GM15510 (cell line): Measurements from ENCODE around the gene CBARP.

ENCODE experiments used
- POLR2A ChIP-seq: IDR thresholded peaks from 3 replicates; pipeline ENCODE4 v1.6.1; 2011; ENCODE audit warnings: borderline replicate concordance; ENCODE audit not compliant: insufficient read length; ENCODE audit errors: extremely low read depth

Gene CBARP

GRCh38 chr19:1278713-1279660 is 41.2 kb upstream of the CBARP start:
- TF ChIP-seq POLR2A: no peak

DNA sequence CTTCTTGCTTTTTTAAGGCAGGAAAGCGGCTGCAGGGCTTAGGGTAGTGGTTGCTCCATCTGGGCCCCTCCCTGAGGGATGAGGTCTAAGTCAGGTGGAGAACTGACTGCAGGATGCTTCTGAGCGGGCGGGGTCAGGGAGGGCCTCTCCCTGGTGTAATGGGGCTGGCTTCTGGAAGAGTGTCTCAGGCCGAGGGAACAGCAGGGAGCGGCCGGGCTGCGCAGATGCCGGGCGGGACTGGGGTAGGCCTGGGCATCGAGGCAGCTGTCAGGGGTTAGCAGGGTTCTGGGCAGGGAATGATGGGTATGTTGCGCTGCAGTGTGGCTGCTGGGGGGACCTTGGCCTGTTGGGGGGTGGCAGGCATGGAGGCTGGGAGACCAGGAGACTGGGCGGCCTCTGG is 40.3 kb upstream of the CBARP start:
- TF ChIP-seq POLR2A: no peak

DNA sequence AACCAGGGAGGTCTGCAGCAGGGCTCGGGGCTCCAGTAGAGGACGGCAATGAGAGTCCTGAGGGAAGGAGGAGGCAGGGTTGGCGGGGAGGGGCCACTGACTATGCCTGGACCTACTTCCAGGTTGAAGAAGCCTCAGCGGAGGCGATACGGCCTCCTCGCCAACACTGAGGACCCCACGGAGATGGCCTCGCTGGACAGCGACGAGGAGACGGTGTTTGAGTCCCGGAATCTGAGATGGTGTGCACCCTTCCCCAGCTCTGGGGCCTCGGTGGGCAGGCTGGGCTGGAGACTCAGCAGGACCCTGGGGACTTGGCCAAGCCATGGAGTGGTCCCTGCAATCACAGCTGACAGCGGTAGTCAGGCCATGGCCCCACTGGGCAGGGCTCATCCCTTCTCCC is 39.3 kb upstream of the CBARP start:
- TF ChIP-seq POLR2A: no peak

DNA sequence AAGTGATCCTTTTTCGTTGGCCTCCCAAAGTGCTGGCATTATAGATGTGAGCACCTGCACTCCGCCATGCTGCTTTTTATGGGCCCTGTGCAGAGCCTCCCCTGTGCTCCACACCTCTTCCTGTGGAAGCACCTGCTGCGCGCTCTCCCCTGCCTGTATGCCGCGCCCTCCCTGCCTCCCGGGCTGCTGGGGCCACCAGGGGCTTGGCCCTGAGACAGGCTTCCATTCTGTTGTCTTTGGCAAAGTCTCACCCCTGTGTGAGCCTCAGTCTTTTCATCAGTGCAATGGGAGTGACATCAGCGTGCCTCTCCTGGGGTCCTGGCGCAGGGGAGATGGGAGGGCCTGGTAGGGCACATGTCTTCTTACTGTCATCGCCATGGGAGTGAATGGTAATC is 38.8 kb upstream of the CBARP start:
- TF ChIP-seq POLR2A: no peak

DNA sequence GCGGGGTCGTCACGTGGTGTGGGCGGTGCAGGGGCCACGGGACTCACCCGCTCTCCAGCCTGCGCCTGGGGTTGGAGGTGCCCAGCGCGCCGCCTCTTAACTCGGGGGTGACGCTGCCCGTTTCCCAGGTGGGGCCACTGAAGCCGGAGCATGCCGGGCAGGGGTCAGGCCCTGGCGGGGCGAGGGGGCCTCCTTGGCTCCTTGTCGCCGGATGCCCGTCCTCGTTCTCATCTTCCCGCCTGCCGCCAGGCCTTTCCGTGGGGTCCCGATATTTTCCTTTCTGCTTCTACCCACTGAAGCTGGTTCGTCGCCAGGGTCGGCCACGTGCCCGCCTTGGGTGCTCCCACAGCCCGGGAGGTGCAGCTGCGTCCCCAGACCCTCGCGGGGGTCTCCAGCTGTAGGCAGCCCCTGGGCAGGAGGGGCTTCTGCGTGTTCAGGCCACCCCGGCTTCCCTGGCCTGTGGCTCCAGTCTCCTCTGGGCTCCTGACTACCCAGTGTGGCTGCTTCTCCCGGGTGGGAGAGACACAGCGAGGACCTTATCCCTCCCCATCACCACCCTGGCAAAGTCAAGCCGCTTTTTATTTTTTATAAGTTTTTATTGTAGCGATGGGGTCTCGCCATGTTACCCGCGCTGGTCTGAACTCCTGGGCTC is 38.3 kb upstream of the CBARP start:
- TF ChIP-seq POLR2A: no peak

DNA sequence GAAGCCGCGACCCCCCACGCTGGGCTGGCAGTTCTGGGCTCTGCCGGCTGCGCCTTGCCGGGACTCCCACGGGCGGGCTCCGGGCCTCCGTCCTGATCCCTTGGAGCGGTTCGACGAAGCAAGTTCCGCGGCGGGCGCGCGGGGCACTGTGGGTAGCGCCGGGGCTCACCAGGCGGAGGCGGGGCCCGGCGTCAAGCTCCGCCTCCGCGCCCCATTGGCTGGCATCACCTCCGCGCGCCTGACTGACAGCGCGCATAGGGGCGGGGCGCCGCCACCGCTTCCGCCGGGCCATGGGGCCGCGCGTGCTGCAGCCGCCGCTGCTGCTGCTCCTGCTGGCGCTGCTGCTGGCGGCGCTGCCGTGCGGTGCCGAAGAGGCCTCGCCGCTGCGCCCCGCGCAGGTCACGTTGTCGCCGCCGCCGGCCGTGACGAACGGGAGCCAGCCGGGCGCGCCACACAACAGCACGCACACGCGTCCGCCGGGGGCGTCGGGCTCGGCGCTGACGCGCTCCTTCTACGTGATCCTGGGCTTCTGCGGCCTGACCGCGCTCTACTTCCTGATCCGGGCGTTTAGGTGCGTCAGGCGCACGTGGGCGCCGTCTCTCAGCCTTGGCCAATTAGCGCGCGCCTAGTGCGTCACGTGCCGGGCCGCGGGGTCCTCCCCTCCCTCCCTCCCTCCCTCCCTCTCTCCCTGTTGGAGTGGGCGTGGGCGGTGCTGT is 37.6 kb upstream of the CBARP start, which contains the start of gene FAM174C:
Gene FAM174C, plus strand, starts transcription at position 271 of the 716 bp plus-strand sequence. Its CDS starts 20 bp downstream, at position 291.
- TF ChIP-seq POLR2A: peak; percentile 95

- TF ChIP-seq POLR2A: no peak
Observed at GRCh38 chr19:1274852-1275259, 37.1 kb upstream of the CBARP start.

DNA sequence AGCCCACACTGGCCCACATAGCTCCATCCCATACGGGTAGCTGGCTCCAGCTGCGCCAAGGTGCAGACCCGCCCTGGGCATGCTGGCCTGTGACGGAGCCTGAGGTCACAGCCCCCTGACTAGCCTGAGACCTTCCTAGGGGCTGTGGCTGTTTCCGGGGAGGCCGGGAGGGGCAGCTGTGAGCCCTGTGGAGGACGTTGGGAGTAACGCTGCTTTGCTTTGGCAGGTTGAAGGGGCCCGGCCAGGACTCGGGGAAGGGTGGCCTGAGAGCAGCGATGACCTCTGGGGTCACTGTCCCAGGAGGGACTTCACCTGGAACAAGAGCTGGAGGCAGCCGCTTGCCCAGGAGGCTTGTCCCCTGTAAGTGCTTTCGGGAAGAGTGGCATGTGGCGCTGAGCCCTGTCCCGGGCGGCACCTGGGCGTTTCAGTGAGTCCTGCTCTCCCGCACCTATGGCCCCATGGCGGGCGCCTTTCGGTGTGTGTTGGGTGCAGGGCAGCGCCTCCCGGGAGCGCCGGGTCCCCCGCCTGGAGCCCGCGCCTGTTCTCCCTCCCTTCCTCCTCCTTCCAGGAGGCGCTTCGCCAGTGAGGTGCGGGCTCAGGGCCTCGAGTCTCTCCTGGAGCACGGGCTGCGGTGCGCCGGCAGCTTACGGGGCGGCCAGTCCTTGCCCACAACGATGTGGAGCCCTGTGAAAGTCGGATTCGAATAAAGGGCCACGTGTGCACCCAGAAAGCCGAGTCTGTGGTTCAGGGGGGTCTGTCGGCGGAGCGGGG is 36.5 kb upstream of the CBARP start:
- TF ChIP-seq POLR2A: no peak

DNA sequence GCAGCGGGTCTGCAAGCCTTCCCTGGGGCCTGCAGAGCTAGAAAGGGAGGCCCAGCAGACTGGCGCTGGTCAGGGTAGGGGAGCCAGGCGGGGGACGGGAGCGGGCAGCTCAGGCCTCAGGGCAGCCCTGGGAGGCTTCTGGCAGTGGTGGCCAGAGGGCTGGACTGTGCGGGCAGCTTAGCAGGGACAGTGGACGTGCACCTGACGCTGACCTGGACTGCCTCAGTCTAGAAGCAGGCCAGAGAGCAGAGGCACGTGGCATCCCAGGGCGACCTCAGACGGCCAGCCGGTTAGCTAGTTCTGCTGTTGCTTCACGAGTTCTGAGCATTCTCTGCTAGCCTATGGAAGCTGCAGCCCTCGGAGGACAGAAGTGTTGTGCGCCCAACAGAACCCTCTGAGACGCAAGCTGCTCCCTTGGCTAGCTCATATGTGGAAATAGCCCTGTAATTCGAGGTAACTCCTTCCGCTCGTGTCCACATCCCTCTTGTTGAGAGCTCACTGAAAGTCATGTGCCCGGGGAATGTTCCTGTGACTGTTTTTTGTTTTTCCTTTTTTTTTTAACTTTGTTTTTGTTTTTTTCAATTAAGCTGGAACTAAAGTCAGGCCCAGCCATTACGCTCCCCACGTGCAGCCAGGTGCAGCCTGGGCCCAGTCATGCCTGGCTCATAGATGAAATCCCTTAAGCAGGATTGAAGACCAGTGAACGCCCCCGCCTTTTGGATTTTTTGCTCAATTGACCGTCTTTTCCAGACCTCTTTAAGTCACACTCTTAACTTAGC is 35.6 kb upstream of the CBARP start:
- no peak for TF ChIP-seq POLR2A

- TF ChIP-seq POLR2A: no peak
Observed at GRCh38 chr19:1272423-1273262, 34.8 kb upstream of the CBARP start.

- no peak for TF ChIP-seq POLR2A
Observed at GRCh38 chr19:1271528-1272422, 34.0 kb upstream of the CBARP start.

DNA sequence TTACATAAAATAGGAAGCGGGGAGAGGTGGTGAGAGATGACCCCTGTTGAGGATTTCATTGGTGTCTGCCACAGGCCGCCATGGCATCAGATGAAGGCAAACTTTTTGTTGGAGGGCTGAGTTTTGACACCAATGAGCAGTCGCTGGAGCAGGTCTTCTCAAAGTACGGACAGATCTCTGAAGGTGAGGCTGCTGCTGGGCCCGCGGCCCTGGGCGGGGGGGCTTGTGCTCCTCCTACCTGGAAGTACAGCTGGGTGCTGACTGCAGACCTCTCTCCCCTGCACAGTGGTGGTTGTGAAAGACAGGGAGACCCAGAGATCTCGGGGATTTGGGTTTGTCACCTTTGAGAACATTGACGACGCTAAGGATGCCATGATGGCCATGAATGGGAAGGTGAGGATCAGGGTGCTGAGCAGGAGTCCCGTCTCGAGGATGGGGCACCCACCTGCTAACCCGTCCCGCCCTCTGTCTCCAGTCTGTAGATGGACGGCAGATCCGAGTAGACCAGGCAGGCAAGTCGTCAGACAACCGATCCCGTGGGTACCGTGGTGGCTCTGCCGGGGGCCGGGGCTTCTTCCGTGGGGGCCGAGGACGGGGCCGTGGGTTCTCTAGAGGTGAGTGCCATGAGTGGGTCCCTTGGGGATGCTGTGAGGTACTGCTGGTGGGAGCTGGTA is 33.2 kb upstream of the CBARP start:
- TF ChIP-seq POLR2A: peak; percentile 19
